SK-N-SH (cell line): ENCODE results near the gene VWA5B1. TPM values are rescaled to one million over a fixed set of nuclear protein-coding genes. Genes with fewer than 3 reads are reported as not detected.

Experiments
- CTCF ChIA-PET: fragments of 300-600, 350-600 bp; formaldehyde crosslinking; extraction: SDS; loops from one replicate; lab custom pipeline; 2021; lab: Yijun Ruan, JAX
- POLR2A ChIA-PET: fragments of 350-600 bp; sonication (Branson Sonifier 250); formaldehyde crosslinking; extraction: SDS; loops from one replicate; lab custom pipeline; 2020; ENCODE audit warnings: antibody characterized with exemption, inconsistent platforms; lab: Yijun Ruan, JAX
- DNase-seq: peaks from one replicate; pipeline ENCODE4 v3.0.0; 2012
- H2AFZ ChIP-seq: fragments of 200-600 bp; sonication (generic); 2 replicates; pipeline ENCODE4 v1.8.1; 2016; ENCODE audit warnings: antibody characterized with exemption, mild to moderate bottlenecking, low read depth
- H3F3A ChIP-seq: fragments of 200-600 bp; sonication (generic); replicated peaks from 2 replicates; pipeline ENCODE3; 2016; ENCODE audit warnings: antibody characterized with exemption, mild to moderate bottlenecking; ENCODE audit not compliant: insufficient read depth
- H3K27ac ChIP-seq, 2 experiments: fragments of 200-500 bp in 1 of 2; fragments of 200-600 bp in 1 of 2; sonication (Bioruptor generic) in 1 of 2; sonication (generic), shearing (Covaris generic) in 1 of 2; 2 replicates each; pipeline versions ENCODE4 v1.5.1 to v1.6.1; 2014 to 2016; ENCODE audit warnings: low read depth in 2 of 2, inconsistent platforms in 1 of 2, low read length in 1 of 2, mild to moderate bottlenecking in 1 of 2, mixed read lengths in 1 of 2
- H3K27me3 ChIP-seq: fragments of 200-600 bp; sonication (generic), shearing (Covaris generic); 2 replicates; pipeline ENCODE4 v1.6.1; 2016; ENCODE audit warnings: mixed run types; ENCODE audit not compliant: insufficient read depth
- H3K36me3 ChIP-seq, 2 experiments: fragments of 200-500 bp in 1 of 2; fragments of 200-600 bp in 1 of 2; sonication (Bioruptor generic) in 1 of 2; sonication (generic) in 1 of 2; replicated peaks in 1 of 2; 2 replicates each; pipeline versions ENCODE3 to v1.5.1; 2014 to 2016; ENCODE audit warnings: low read length in 1 of 2, mild to moderate bottlenecking in 1 of 2; ENCODE audit not compliant: insufficient read depth in 2 of 2, control insufficient read depth in 1 of 2
- H3K4me1 ChIP-seq, 2 experiments: fragments of 200-500 bp in 1 of 2; fragments of 200-600 bp in 1 of 2; sonication (Bioruptor generic) in 1 of 2; sonication (generic), shearing (Covaris generic) in 1 of 2; 2 replicates each; pipeline versions ENCODE4 v1.5.1 to v1.6.1; 2014 to 2016; ENCODE audit warnings: low read depth in 1 of 2, low read length in 1 of 2, mixed run types in 1 of 2; ENCODE audit not compliant: insufficient read depth in 2 of 2, control insufficient read depth in 1 of 2
- H3K4me2 ChIP-seq: fragments of 200-600 bp; sonication (generic), shearing (Covaris generic); 2 replicates; pipeline ENCODE4 v1.6.1; 2017; ENCODE audit warnings: mixed run types
- H3K4me3 ChIP-seq, 2 experiments: fragments of 200-500 bp in 1 of 2; fragments of 200-600 bp in 1 of 2; sonication (Bioruptor generic) in 1 of 2; sonication (generic), shearing (Covaris generic) in 1 of 2; 2 replicates each; pipeline versions ENCODE4 v1.5.1 to v1.8.1; 2014 to 2016; ENCODE audit warnings: low read depth in 2 of 2, inconsistent platforms in 1 of 2, low read length in 1 of 2, mild to moderate bottlenecking in 1 of 2, mixed read lengths in 1 of 2, moderate library complexity in 1 of 2
- H3K79me2 ChIP-seq: fragments of 200-600 bp; sonication (generic); 2 replicates; pipeline ENCODE4 v1.8.1; 2017; ENCODE audit warnings: mild to moderate bottlenecking; ENCODE audit not compliant: insufficient read depth
- H3K9ac ChIP-seq: fragments of 200-600 bp; sonication (generic); 2 replicates; pipeline ENCODE4 v1.6.1; 2017; ENCODE audit warnings: mixed run types
- H3K9me2 ChIP-seq: fragments of 200-600 bp; sonication (generic); 2 replicates; pipeline ENCODE4 v1.6.1; 2017; ENCODE audit warnings: mixed run types
- H3K9me3 ChIP-seq: fragments of 200-600 bp; sonication (generic); 2 replicates; pipeline ENCODE4 v1.6.1; 2017; ENCODE audit warnings: mixed run types, mild to moderate bottlenecking, moderate library complexity
- H4K20me1 ChIP-seq: fragments of 200-600 bp; sonication (generic); 2 replicates; pipeline ENCODE4 v1.6.1; 2017; ENCODE audit warnings: mild to moderate bottlenecking, mixed run types; ENCODE audit not compliant: insufficient read depth
- CTCF ChIP-seq: fragments of 200-600 bp; sonication (generic); IDR thresholded peaks from 2 replicates; pipeline ENCODE4 v1.6.1; 2017; ENCODE audit warnings: antibody characterized with exemption, mild to moderate bottlenecking, moderate library complexity
- FOSL2 ChIP-seq: IDR thresholded peaks from 2 replicates; pipeline ENCODE4 v1.4.0; 2012; ENCODE audit warnings: low read depth, mild to moderate bottlenecking, moderate library complexity, borderline replicate concordance
- GABPA ChIP-seq: IDR thresholded peaks from 2 replicates; pipeline ENCODE4 v1.4.0; 2012; ENCODE audit warnings: low read depth, mild to moderate bottlenecking
- REST ChIP-seq: IDR thresholded peaks from 2 replicates; pipeline ENCODE4 v1.6.1; 2012; ENCODE audit warnings: mild to moderate bottlenecking, low read depth, low read length, moderate library complexity
- RXRA ChIP-seq: IDR thresholded peaks from 2 replicates; pipeline ENCODE4 v1.4.0; 2012; ENCODE audit warnings: low read depth, mild to moderate bottlenecking, borderline replicate concordance
- TEAD4 ChIP-seq: IDR thresholded peaks from 2 replicates; pipeline ENCODE4 v1.4.0; 2012; ENCODE audit warnings: mild to moderate bottlenecking, borderline replicate concordance; ENCODE audit not compliant: insufficient read depth
- YY1 ChIP-seq: IDR thresholded peaks from 2 replicates; pipeline ENCODE4 v1.4.0; 2012; ENCODE audit warnings: low read depth, mild to moderate bottlenecking
- WGBS: methylation state at CpG from one replicate; pipeline ENCODE4 v1.1.6; 2017; ENCODE audit warnings: low lambda C conversion rate; 5-methylcytosine and 5-hydroxymethylcytosine counted together
- polyA plus RNA-seq, 3 experiments: library from polyadenylated mRNA; depleted of rRNA; stranded (reverse); fragments of >200 nt; gene quantifications; 2 replicates each; pipeline ENCODE4 v1.2.3, GENCODE V29; 2012
- TF ChIP-seq, protein P1 (sequence below): IDR thresholded peaks from 2 replicates; pipeline ENCODE4 v1.4.0; 2012; ENCODE audit warnings: low read depth

The VWA5B1 gene
- polyA plus RNA-seq, 1 of the 3 experiments (the other 2 are of a cell fraction): not detected

DNA sequence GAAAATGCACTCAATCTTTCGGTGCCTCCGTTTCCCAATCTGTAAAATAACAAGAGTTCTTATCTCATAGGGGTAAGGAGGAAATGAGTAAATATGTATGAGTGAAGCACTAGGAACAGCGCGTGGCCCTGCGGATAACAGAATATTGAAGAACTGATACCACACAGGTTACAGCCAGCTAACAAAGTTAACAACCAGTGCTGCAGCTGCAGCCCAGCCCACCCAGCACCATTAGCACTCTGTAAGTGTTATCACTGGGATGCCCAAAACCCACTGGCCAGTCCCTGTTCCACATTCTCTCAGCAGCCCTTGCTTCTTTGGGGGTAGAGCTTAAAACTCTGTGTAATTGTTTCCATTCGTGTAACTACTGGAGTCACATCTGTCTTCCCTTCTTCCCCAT is 89.5 kb downstream of the VWA5B1 start:
- WGBS: 86% methylated on average over 6 of the region's 6 CpGs

More for the DNA sequence above, 89.5 kb downstream of the VWA5B1 start:
- TF ChIP-seq FOSL2: no peak
- no peak for TF ChIP-seq RXRA
- no peak for TF ChIP-seq TEAD4
- no peak for TF ChIP-seq REST
- no peak for TF ChIP-seq CTCF
- TF ChIP-seq, protein P1, sequence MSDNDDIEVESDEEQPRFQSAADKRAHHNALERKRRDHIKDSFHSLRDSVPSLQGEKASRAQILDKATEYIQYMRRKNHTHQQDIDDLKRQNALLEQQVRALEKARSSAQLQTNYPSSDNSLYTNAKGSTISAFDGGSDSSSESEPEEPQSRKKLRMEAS: no peak
- TF ChIP-seq GABPA: no peak
- no peak for TF ChIP-seq YY1
- TF ChIP-seq, all 33 proteins: peak for 0
- Histone ChIP-seq H4K20me1 (no peaks in the 10 kb centered on the region), H3K9me3 (no peaks in the 10 kb centered on the region), H3K4me1 (peaks cover 0 to 4% of the 10 kb centered on the region in 2 experiments; a peak in 1 of 4 replicates), H3K27me3 (no peaks in the 10 kb centered on the region; the same call in 1 of the 2 replicates), H3K9ac (no peak overlapping the region), H3K4me2 (0 out of 2 replicates have a peak overlapping the region, but pooled peaks have one; percentile 6), H3K36me3 (no peaks in the 10 kb centered on the region), H3K79me2 (no peaks in the 10 kb centered on the region), H3F3A (peaks cover 6% of the 10 kb centered on the region), H3K27ac (no peak overlapping the region), H2AFZ (no peak overlapping the region), H3K9me2 (no peaks in the 10 kb centered on the region), H3K4me3 (no peak overlapping the region)
- POLR2A ChIA-PET: no interaction called here
- no peak for DNase-seq
- CTCF ChIA-PET: interaction anchor here (0.9 to 3.7 kb wide), 10 partner anchors 10 to 114 kb away, joined by 3 to 22 read pairs (median 5); no protein-coding TSS in a partner anchor
